Stimulated activated CD4-positive, alpha-beta T cell treated with anti-CD3 and anti-CD28 coated beads, Interleukin-4, amount 100 ng/mL, for 24 hours (primary cell): ENCODE results near the gene RCN2.
A peak's percentile ranks its signal among the peaks of the same experiment; 100 is the strongest.

Experiments
- DNase-seq: peaks from one replicate; pipeline ENCODE4 v3.0.0-alpha.2; 2020

RCN2 gene

DNA sequence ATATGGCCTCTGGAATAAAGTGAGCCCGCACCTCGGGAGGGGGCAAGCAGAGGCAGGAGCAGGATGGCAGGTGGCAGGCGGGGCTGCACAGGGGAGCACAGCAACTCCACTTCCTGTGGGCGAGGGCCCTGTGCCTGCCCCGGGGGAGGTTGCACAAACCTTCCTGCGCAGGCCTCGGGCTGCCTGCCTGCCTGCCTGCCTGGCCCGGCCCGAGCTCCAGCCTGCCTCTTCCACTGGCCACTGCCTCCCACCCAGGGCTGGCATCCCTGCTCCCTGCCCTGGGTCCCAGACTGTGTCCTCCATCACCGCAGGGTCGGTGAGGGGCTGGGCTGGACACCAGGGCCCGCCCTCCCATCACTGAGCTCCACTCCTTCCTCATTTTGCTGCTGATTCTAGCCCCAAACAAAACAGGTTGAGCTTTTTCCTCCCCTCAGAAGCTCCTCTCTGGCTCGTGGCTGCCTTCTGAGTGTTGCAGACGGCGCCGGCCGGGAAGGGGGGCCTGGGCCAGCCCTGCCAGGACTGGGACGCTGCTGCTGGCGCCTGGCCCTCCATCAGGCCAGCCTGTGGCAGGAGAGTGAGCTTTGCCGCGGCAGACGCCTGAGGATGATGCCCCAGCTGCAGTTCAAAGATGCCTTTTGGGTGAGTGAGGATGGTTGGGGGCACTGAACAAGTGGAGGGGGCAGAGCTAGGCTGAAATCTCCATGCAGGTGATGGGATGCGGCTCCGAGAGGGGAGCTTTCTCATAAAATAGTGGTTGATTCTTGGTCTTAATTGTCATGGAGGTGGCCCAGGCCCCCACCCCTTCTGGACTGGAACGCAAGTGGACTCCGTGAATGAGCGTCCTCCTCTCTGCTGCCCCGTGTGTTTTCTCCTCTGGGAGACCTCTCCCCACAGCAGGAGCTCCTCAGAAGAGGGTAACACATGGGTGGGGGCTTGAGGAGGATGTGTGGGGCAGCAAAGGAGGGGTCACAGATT is 63.7 kb downstream of the RCN2 start, which contains the start of gene PSTPIP1:
TSS of gene PSTPIP1 (plus strand) at position 156 of the 975 bp plus-strand sequence. CDS start at position 604, 448 bp downstream.
- peak; percentile 71 for DNase-seq

DNA sequence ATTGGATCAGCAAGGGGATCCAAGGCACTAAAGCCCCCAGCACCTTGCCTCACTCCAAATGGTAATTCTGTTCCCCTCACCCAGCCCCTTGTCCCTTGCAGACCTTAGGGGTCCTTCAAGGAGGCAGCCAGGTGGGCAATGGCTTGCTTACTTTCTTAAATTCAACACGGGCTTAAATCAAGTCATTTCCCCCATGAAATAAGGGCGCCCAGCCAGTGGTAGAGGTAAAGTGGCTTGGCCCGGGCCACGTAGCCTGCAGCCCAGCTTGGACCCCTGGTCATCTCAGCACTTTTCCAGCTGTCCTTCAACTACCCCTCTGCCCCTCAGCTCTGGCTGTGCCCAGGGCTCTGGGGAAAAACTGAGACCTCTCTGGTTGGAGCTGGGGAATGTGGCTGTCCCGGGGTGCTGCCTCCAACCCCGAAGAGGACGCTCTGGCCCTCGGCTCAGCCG is 64.6 kb downstream of the RCN2 start:
- no peak for DNase-seq

DNA sequence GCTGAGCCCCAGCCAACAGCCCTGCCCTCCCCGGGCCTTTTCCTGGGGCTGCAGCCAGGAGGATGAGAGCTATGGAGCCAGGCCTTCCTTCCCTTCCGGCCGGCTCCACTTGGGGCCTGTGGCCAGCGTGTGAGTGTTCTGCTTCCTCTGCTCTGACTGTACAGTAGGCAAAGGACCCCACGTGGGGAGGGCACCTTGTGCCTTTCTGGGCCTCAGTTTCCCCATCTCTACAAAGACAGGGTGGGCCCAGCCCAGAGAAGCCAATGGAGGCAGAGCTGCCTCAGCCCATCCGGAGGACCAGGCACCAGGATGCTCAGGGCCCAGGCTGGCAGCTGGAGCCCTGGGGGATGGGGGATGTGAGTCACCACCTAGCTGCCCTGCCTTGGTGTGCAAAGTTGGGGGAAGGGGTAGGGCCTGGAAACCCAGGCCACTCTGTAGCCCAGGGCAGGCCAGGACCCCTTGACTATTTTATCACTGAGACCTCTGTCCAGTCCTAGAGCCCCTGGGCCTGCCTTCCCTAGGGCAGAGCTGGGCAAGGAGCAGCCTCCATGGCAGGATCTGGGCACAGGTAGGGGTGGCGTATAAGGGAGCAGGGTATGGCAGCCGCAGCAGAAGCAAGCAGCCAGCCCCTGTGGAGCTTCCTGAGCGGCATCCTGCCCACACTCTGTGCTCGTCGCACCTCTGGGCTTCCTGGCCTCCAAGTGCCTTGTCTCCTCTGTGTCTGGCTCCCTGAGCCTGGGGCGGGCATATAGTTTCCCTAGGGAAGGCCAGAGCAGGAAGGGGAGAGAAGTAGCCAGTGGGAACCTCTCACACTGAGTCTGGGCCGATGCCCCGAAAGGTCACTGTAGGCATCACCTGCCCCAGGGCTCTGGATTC is 65.2 kb downstream of the RCN2 start:
- peak; percentile 62 for DNase-seq

DNA sequence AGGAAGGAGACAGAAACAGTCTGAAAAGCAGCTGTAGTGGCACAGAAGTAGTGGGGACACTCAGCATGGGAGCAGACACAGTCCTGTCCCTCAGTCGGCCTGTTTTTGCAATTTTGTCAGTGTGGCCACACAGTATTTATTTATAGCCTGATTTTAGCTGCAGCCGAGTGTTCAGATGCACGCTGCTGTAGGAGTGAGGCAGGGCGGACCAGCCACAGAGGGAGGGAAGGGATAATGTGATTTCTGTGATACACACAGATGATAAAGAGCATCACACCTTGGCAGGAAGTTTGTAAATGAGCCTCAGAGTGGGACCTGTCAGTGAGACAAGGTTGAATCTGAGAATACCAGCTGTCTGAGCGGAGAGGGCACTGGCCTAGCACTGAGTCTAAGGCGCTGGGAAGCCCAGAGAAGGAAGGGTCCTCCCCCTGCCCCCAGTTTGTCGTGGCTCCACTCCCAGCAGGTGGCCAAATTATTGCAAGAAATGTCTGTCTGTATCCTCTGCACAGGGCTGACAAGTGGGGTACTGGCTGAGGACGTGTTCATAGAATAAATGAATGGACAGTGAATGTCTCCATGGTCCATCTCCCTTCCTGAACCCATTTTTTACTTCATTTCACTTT is 67.2 kb downstream of the RCN2 start:
- no peak for DNase-seq

DNA sequence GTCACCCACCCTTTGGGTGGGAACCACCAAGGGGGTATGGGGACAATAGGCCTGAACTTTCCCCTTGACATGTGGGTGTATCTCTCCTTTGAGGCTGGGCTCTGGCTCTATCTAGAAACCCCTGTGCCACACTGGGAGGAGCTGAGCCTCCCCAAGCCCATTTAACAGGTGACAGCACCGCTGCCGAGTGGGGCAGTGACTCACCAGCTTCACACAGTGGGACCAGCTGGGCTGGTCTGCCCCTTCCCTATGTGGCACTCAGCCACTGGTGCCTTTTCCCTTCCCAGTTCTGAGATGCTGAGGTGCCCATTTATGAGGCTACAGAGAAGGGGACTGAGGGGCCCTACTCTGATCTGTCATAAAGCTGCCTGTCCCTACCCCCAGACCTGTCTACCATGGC is 68.4 kb downstream of the RCN2 start:
- DNase-seq: no peak

DNA sequence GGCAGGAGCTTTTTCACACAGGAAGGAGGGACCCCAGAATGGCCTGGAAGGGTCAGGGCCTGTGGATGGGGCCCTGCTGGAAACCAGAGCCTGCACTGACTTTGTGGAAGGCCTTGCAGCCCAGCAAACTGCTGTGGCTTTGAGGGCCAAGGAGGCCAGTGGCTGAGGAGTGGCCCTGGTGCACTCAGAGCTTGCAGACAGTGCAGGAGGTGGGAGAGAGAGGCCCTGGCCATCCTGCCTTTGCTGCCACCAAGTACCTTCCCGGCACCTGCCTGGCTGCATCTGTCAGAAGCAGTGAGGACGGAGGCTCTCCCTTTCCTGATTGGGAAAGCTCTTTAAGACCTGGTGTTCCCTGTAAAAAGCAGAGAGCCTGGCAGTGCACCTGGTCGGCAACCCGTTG is 69.8 kb downstream of the RCN2 start:
- no peak for DNase-seq

DNA sequence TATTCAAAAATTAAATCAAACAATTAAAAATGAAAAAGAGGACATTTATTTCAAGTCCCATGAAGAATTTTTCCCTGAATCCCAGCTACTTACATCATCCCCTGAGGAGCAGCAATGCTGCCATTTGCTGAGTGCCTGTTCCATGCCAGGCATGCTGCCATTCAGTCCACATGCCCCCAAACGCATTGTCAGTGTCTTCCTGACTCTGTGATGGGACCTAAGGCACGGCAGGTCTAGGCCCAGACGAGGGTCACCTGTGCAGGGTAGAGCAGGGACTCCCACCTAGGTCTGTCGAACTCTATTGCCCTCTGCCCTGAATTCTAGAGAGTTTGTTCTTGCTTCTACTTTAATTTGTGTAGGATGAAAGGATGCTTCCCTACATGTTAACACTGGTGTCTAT is 70.4 kb downstream of the RCN2 start:
- no peak for DNase-seq

DNA sequence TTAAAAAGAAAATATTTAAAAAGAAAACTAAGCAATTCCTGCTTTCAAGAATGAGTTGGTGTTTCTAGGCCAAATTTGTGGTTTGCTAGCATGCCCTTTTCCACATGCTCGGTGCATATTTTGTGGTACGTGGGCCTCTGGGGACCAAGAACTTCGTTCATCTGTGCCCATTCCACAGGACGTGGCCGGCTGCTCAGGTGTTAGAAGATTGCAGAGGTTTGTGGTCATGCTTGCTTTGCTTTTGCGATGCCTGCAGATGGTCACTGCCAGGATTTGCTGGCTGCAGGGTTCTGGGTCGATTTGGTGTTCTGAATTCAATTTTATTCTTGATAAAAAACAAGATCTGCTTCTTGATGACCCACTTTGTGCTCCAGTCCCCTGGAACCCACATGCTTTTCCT is 70.9 kb downstream of the RCN2 start:
- DNase-seq: no peak

DNA sequence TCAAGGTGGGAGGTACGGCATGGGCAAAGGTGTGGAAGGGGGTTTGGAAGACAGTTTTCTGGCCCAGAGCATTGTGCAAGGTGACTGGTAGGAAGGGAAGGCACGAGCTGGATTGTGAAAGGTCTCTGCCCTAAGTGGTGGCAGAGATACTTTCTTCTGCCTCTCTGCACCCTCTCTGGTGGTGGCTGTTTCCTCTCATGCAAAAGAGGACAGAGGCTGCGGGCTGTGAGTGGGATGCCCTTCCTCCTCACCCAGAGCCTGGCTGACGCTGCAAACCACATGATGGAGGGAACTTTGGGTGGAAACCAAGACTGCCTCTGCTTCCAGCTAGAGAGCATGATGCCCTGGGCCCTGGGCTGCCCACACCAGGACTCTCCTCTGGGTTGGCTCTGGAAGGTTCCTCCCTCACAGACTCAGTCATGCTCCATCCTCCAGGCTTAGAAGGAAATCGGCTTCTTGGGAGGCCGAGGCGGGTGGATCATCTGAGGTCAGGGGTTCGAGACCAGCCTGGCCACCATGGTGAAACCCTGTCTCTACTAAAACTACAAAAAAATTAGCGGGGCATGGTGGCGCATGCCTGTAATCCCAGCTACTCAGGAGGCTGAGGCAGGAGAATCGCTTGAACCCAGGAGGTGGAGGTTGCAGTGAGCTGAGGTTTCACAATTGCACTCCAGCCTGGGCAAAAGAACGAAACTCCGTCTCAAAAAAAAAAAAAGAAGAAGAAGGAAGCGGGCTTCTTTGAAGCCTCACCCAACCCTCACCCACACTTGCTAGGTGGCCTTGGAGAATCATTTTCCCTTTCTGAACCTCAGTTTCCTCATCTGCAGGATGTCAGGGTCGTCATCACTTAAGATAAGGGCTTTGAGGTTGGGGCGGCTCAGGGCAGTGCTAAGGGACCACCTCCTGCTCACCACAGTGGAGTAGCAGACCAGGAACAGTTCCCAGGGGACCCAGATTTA is 71.7 kb downstream of the RCN2 start:
- peak; percentile 82 for DNase-seq
